ENCODE measurements around the gene OLR1.

- TF ChIP-seq CTCF (IDR thresholded peaks at IDR 0.05) (no peak), EZH2 (IDR thresholded peaks at IDR 0.05; ENCODE audit: borderline replicate concordance, insufficient read depth, low read depth, low read length, poor library complexity, severe bottlenecking) (no peak)
Observed at GRCh38 chr12:10178821-10179220, 6.9 kb upstream of the OLR1 start, which contains the start of gene TMEM52B.
